Measurements from ENCODE around the gene ANGPTL7. TPM values are rescaled to one million over a fixed set of nuclear protein-coding genes. Genes with fewer than 3 reads are reported as not detected.
A peak's percentile ranks its signal among the peaks of the same experiment; 100 is the strongest.

ANGPTL7 gene
- total RNA-seq, 4 donors from 2014 or later: 2.2 to 13.5 (median 9.0) TPM

DNA sequence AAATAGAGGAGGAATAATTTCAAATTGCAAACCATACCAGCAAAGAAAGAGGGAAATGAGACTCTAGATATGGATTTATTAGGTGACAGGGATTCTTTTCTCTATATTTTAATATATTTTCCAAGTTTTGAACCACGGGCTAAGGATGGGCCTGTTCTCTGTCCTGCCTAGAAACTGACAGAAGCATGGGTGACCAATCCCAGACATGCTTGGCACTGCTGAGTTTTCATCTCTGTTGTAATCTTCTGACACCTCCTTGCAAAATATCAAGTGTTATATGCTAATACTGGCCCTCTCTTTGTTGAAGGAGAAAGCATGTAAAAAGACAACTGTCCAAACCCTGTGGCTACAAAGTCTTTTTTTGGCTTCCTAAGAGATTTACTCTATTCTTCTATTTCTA, 774 bp upstream of the ANGPTL7 start:
- 33 to 43% methylated on average over 1 of the region's 1 CpG for WGBS, 2 donors (ENCODE audit: low coverage in 1 of 2)
- no peaks in the 10 kb centered on the region for H3K9me3 ChIP-seq
- no peaks in the 10 kb centered on the region for H3K27me3 ChIP-seq
- peaks cover 0 to 71% of the 10 kb centered on the region in 2 donors for H3K36me3 ChIP-seq
- TF ChIP-seq POLR2AphosphoS5 (IDR thresholded peaks at IDR 0.05): no peak
- no peak for TF ChIP-seq POLR2A (IDR thresholded peaks at IDR 0.05)
- no peak for TF ChIP-seq CTCF (IDR thresholded peaks at IDR 0.05)
- TF ChIP-seq EP300 (IDR thresholded peaks at IDR 0.05): no peak
- ATAC-seq: peak; percentile 85
- no peak overlapping the region for H3K4me3 ChIP-seq
- H3K4me1 ChIP-seq: peaks cover 0 to 28% (median 0%) of the 10 kb centered on the region in 3 donors
- no peak overlapping the region for H3K27ac ChIP-seq

- Histone ChIP-seq H3K9me3 (no peaks in the 10 kb centered on the region), H3K36me3 (peaks cover 0 to 96% of the 10 kb centered on the region in 2 donors), H3K27me3 (no peaks in the 10 kb centered on the region), H3K27ac (no peak overlapping the region), H3K4me1 (peaks cover 0 to 9% (median 0%) of the 10 kb centered on the region in 3 donors), H3K4me3 (no peak overlapping the region)
- ATAC-seq: no peak
- 97 to 100% methylated on average over 5 to 7 of the region's 11 CpGs for WGBS, 2 donors (ENCODE audit: low coverage in 1 of 2)
- TF ChIP-seq CTCF (IDR thresholded peaks at IDR 0.05) (no peak), EP300 (IDR thresholded peaks at IDR 0.05) (no peak), POLR2AphosphoS5 (IDR thresholded peaks at IDR 0.05) (no peak), POLR2A (IDR thresholded peaks at IDR 0.05) (no peak)
Measured at GRCh38 chr1:11193376-11193775, 4.2 kb downstream of the ANGPTL7 start.

DNA sequence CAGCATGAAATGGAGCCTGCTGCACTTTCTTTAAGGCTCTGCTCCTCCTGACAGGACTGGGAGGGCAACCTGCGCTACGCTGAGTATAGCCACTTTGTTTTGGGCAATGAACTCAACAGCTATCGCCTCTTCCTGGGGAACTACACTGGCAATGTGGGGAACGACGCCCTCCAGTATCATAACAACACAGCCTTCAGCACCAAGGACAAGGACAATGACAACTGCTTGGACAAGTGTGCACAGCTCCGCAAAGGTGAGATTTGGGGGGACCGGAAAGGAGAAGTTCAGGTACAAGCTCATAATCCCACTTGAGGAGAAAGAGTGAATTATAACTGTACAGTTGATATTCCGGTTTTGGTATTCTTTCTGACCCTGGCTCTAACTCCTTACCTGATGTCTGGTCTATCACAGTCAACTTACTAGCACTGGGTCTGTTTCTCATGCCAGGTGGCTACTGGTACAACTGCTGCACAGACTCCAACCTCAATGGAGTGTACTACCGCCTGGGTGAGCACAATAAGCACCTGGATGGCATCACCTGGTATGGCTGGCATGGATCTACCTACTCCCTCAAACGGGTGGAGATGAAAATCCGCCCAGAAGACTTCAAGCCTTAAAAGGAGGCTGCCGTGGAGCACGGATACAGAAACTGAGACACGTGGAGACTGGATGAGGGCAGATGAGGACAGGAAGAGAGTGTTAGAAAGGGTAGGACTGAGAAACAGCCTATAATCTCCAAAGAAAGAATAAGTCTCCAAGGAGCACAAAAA, 5.4 kb downstream of the ANGPTL7 start:
- H3K4me1 ChIP-seq: peaks cover 0 to under 1% (median 0%) of the 10 kb centered on the region in 3 donors
- no peaks in the 10 kb centered on the region for H3K9me3 ChIP-seq
- no peaks in the 10 kb centered on the region for H3K27me3 ChIP-seq
- peaks cover 0 to 100% of the 10 kb centered on the region in 2 donors for H3K36me3 ChIP-seq
- ATAC-seq: no peak
- no peak overlapping the region for H3K27ac ChIP-seq
- TF ChIP-seq POLR2AphosphoS5 (IDR thresholded peaks at IDR 0.05): no peak
- no peak for TF ChIP-seq POLR2A (IDR thresholded peaks at IDR 0.05)
- TF ChIP-seq CTCF (IDR thresholded peaks at IDR 0.05): no peak
- TF ChIP-seq EP300 (IDR thresholded peaks at IDR 0.05): no peak
- no peak overlapping the region for H3K4me3 ChIP-seq
- 88 to 93% methylated on average over 8 to 14 of the region's 14 CpGs for WGBS, 2 donors (ENCODE audit: low coverage in 1 of 2)

- Histone ChIP-seq H3K36me3 (peaks cover 0 to 100% of the 10 kb centered on the region in 2 donors), H3K4me3 (no peak overlapping the region), H3K9me3 (no peaks in the 10 kb centered on the region), H3K4me1 (no peaks in the 10 kb centered on the region), H3K27ac (no peak overlapping the region), H3K27me3 (no peaks in the 10 kb centered on the region)
- ATAC-seq: no peak
- TF ChIP-seq EP300 (IDR thresholded peaks at IDR 0.05) (no peak), CTCF (IDR thresholded peaks at IDR 0.05) (no peak), POLR2A (IDR thresholded peaks at IDR 0.05) (no peak), POLR2AphosphoS5 (IDR thresholded peaks at IDR 0.05) (no peak)
- 80 to 89% methylated on average over 1 to 2 of the region's 2 CpGs for WGBS, 2 donors (ENCODE audit: low coverage in 1 of 2)
Measured at GRCh38 chr1:11196945-11197344, 7.8 kb downstream of the ANGPTL7 start.

- Histone ChIP-seq H3K9me3 (no peaks in the 10 kb centered on the region), H3K4me1 (no peaks in the 10 kb centered on the region), H3K36me3 (peaks cover 0 to 100% of the 10 kb centered on the region in 2 donors), H3K4me3 (no peak overlapping the region), H3K27me3 (no peaks in the 10 kb centered on the region), H3K27ac (no peak overlapping the region)
- ATAC-seq: no peak
- TF ChIP-seq POLR2A (IDR thresholded peaks at IDR 0.05) (no peak), CTCF (IDR thresholded peaks at IDR 0.05) (no peak), EP300 (IDR thresholded peaks at IDR 0.05) (no peak), POLR2AphosphoS5 (IDR thresholded peaks at IDR 0.05) (no peak)
- WGBS, 2 donors (ENCODE audit: low coverage in 1 of 2): 86 to 88% methylated on average over 3 to 4 of the region's 4 CpGs
Measured at GRCh38 chr1:11197359-11197758, 8.2 kb downstream of the ANGPTL7 start.

All from gastroesophageal sphincter (tissue), 4 donors.